Measurements from ENCODE around the gene SPATA31C2.
A peak's percentile ranks its signal among the peaks of the same experiment; 100 is the strongest.
"Not testable (repeated sequence)": the region's sequence is repeated elsewhere in the genome, so short reads cannot be mapped to it uniquely, and the experiment has no call there.

Gene SPATA31C2

DNA sequence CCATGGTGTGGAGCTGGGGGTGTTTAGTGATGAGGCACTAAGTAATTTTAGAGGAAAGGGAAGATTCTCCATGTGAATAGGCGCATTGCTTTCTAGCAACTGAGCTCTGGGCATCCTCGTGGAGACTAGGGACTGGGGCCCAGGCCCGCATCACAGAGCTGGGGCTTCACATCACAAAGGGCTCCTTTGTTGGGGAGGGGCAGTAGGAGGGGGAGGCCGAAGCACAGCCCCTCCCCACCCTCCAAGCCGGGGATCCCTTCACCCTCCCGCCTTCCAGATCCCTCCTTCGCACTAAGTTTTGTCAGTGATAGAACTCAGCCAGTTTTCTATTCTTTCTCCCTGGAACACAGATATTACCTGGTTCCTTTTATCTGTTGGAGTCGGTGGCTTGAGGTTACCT, at the start of gene SPATA31C2:
SPATA31C2 (minus strand) TSS at position 101 of the 400 bp plus-strand sequence; CDS start at position 72, 29 bp downstream.
- FAIRE-seq, result not testable (repeated sequence)

DNA sequence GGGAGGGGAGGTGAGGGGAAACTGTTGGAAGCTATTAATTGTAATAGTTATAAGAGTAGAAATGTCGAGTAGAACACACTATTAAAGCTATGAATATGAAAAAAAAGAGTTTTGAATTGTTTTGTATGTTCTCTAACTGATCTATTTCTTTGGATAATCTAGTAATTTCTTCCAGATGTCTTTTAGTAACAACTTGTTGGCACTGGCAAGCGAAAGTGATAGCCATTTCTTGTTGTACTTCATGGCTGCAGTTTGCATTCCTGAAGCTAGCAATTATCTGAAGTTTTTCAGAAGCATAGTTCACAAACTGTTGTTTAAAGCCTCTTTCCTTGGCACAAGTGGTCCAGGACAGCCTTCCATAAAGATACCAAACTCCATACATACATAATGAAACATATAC, 49.4 kb upstream of the SPATA31C2 start:
- DNase-seq (ENCODE audit: low spot score) (no peak), FAIRE-seq (no peak)

More for the DNA sequence above, at the start of gene SPATA31C2:
- DNase-seq (ENCODE audit: low spot score), result not testable (repeated sequence)

DNA sequence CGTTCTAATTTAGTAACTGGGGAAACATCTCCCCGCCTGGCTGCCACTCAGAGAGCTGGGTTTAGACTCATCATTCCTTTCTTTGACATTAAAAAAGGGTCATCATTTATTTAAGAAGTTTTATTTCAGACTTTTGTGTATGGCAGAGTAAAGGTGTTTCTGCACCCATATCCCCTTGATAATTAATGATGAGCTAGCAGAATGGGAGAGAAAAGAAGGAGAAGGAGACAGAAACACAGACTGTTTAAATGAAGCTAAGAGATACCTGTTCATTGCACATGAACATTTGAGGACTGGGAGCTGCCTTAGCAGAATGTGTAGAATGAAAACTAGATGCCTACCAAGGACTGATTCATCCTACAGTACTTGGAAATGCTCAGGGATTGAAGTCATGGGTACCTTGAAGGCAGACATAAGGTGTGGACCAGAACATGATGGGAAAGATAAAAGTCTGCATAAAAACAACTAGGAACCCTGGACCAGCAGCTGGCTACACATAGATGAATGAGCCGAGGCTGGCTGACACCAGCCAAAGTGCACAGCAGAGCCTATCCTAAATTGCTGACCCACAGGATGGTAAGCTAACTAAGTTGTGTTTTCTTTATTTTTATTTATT, 48.3 kb upstream of the SPATA31C2 start:
- FAIRE-seq (no peak), DNase-seq (ENCODE audit: low spot score) (no peak)

DNA sequence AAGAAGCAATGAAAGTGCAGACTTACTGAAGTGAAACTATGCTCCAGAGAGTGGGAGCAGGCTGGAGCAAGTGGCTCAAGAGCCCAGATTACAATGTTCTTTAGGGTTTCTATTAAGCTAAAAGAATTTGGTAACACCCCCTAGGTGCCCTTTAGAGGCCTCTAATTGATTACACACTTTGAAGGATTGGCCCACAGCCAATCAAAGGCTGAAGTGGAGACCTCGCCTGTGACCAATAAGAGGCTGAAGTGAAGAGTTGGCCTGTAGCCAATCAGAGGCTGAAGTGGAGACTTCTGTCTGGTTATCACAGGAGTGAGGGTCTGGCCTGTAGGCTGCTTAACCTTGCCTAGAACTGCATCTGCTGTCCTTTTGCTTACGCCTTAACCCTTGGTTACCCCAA, 46.7 kb upstream of the SPATA31C2 start:
- no peak for FAIRE-seq
- no peak for DNase-seq (ENCODE audit: low spot score)

DNA sequence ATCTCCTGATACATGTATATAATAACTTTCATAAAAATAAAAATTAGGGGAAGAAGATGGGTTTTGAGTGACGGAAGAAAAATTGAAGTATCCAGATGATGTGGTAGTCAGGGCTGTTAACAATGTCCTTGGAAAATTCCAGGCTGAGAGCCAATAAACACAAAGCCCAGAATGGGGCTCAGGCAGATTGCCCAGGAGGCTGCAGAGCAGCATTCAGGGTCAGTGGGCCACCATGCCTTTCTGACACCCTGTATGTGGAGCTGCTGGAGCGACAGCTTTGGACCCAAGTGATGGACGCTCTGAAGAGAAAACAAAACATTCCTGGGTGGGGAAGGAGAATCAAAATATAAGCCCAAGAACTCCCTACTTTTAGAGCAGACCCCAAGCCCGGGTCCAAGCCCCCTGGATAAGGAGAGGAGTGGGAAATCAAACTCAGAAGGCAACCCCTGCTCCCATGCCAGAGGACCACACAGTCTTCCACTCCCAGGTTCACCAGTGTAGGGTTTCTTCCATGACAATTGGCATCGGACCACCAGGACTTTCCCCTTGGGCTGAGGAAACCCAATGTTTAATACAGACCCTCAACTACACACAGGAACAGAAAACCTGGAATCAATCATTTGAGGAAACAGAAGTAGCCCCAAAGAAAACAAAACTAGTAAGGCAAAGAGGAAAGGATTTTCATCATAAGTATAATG, 45.7 kb upstream of the SPATA31C2 start:
- FAIRE-seq (no peak), DNase-seq (ENCODE audit: low spot score) (no peak)

DNA sequence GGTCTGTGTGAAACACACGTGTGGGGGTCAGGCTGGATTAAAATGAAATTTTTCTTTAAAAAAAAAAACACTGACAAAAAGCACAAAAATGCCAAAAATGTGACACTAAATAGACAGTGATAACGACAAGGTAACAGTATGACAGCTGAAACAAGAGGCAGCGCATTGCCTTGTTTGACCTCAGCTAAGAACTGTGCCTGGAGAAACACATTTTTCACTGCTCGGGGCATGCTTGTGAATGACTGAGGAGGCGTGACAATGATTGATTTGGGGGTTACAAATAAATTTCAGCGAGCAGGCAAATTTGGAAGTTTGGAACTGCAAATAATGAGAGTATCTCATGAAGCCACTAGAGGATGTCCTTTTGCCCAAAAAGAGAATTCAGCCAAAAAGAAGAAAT, 44.2 kb upstream of the SPATA31C2 start:
- no peak for FAIRE-seq

DNA sequence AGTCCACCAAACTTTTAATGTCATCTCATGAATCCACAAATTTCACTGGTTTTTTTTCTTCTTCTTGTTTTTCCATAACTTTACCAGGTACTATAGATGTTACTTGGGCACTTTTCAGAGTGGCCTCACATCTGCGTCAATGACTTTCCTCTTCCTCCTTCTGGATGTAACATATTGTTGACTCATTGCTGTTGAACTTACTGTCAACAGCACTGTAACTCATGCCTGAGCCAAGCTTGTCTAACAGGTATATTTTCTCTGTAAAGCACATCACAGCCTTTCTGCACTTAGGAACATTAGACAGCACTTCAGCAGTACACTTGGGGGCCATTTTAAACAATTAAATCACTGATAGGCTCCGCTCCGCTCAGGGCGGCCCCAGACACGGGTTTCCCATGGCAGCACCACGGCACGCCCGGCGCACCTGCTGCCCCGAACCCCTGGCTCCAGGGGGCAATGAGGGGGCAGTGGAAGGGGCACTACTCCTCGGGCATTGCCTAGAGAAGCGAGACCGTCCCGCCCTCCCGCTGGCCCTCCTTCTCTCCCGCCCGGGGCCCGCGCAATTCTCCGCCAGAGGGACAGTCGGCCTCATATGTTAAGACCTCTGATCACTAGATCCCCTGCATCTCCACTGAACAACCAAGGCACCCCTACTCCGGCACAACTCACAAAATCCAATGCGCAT, 41.9 kb upstream of the SPATA31C2 start:
- FAIRE-seq (no peak), DNase-seq (ENCODE audit: low spot score) (no peak)

More for the DNA sequence above, 44.2 kb upstream of the SPATA31C2 start:
- DNase-seq (ENCODE audit: low spot score), result no peak

DNA sequence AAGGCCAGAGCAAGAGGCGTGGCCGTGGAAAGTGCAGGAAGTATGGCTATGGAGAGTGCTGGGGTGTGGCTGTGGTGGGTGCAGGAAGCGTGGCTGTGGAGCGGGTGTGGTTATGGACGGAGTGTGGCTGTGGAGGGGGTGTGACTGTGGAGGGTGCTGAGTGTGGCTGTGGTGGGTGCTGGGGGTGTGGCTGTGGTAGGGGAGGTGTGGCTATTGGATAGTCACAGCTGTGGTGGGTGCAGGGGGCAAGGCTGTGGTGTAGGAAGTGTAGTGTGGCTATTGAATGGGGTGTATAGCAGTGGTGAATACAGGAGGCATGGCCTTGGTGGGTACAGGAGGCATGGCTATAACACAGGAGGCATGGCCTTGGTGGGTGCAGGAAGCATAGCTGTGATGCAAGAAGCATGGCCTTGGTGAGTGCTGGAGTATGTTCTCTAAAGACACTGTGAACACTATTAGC, 40.8 kb upstream of the SPATA31C2 start:
- no peak for FAIRE-seq

DNA sequence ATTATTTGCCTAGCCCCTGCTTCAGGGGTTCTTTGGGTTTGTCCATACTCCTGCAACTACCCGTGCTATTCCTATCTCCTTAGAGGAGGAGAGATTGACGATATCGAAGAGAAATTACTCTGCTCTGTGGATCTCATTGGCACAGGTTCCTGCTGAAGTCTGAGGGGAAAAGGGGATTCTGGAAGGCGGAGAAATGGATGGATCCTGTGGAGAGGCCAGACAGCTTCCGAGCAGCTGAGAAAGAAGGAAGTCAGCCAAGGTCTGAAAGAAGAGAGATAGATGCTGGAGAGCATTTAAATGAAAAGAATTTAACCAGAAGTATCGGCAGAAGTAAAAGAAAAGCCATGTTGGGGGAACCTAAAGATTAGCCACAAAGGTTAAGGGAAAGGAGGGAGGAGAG, 40.4 kb upstream of the SPATA31C2 start:
- FAIRE-seq (no peak), DNase-seq (ENCODE audit: low spot score) (no peak)

More for the DNA sequence above, 40.8 kb upstream of the SPATA31C2 start:
- DNase-seq (ENCODE audit: low spot score), result no peak

DNA sequence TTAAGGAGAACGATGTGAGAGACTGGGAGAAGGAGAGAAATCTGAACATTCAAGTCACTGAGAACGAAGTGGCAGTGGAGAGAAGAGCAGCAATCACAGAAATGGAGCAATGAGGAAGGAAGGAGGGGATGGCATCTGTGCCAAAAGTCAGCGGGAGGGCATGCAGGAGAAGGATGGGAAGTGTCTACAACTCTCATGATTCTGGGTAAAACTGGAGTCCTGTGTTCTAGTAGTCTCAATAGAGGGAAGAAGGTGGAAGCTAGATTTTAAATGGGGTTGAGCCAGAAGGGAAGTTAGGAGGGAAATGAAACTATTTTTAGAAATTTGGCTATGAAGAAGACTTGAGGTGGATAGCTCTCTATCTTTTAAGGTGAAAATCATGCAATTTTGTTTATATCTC, 39.1 kb upstream of the SPATA31C2 start:
- FAIRE-seq (no peak), DNase-seq (ENCODE audit: low spot score) (no peak)

DNA sequence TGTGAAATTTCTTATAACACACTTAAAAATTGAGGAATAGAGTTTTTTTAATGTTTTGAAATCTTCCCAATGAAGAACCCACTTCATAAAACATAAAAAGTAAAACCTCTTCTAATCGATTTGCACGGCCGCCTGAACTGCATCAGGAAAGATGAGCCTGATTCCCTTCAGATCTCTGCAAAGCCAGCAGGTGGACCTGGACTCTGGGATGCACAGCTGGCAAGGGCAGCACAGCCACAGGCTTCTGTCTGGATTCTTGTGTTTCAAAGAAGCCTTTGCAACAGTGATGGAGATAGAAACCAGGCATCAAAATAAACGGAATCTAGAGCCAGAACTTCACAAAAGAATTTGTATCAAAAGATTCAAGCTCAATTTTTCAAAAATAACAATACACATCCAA, 36.0 kb upstream of the SPATA31C2 start:
- FAIRE-seq, result no peak
- DNase-seq (ENCODE audit: low spot score), result no peak

DNA sequence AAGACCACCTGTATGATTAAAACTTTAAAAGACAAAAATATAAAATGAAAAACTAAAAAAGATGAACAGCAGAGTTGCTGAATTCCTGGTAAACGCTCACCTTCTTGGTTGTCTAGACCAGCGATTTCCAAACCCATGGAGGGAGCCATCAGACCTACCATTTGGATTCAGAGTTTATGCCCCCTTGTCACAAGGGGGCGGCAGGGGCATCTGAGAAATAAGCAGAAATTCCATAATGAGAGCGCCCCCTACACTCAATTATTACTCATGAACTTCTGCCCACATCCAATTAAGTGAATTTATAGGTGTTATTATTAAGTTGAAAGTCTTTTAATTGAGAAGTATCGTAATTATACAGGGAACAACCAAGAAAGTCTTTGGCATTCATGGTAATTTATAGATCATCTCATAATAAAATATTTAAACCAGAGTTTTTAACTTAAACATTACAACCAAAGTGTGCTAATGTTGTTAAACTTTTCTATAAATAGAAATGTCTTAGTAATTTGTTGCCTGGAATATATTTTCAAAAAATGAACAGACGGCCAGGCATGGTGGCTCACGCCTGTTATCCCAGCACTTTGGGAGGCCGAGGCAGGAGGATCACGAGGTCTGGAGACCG, 35.2 kb upstream of the SPATA31C2 start:
- DNase-seq (ENCODE audit: low spot score), result peak; percentile 68
- FAIRE-seq, result peak; percentile 81

DNA sequence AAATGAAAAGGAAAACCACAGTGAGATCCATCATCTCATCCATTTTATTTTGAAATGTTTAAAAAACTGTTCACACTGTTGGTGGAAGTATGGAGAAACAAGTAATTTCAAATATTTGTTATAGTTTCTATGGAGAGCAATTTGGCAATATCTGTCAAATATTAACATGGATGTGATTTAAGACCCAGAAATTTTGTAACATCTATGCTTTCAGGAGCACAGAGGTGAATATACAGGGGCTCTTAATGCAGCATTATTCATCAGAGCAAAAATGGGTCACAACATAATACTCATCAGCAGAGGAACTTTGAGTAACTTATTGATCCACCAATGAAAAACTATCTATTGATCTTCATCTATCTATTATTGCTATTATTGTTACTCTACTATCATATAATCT, 31.4 kb upstream of the SPATA31C2 start:
- FAIRE-seq (no peak), DNase-seq (ENCODE audit: low spot score) (no peak)

DNA sequence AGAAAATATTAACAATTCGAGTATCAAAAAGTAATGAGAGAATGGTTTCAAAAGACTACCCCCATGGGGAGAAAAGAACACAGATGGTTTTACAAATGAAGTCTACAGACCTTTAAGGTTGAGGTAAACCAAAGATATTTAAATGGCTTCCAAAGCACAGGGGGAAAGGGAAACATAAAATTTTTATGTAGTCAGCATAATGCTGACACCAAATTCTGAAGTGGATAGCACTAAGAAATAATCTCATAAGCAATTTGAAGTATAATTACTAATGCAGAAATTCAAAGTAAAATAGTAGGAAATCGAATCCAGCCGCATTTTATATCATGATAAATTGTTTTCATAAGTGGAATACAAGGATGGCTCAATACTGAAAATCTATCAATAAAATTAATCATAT, 30.3 kb upstream of the SPATA31C2 start:
- DNase-seq (ENCODE audit: low spot score) (no peak), FAIRE-seq (no peak)

DNA sequence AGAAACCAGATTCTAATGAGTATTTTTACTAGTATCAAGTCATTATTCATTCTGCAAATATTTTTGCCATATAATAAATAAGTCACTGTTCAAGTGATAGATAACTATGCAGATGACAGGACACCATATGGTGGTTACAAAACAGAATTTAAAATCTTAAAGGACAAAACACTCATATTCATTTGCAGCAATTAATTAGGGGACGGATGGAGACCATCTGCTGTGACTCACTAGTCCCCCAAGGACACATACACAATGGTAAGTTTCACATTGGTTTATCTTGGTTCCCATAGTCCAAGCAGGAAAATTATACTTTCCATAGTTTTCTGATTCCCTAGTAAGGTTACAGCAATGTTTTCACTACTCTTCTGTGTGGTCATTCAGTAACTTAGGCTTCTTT, 28.4 kb upstream of the SPATA31C2 start:
- FAIRE-seq (no peak), DNase-seq (ENCODE audit: low spot score) (no peak)

DNA sequence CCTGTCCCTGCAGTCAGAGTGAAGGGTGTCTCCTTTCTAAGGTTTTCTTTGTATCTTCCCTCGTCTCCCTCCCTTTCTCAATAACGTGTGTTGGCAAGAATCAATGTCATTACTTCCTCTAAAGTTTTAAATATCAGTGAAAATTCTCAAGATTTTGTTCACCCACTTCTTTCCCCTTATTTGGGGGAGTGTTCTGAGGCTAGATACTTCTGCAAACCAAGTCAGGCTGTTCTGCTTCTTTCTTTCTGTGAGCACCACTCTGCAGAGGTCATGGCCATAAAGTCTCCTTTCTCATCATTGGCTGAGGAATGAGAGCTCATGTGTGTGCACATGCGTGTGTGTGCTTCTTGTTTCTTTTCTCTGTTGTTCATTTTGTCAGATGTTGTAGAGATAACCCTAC, 26.6 kb upstream of the SPATA31C2 start:
- no peak for FAIRE-seq
- DNase-seq (ENCODE audit: low spot score), result no peak

DNA sequence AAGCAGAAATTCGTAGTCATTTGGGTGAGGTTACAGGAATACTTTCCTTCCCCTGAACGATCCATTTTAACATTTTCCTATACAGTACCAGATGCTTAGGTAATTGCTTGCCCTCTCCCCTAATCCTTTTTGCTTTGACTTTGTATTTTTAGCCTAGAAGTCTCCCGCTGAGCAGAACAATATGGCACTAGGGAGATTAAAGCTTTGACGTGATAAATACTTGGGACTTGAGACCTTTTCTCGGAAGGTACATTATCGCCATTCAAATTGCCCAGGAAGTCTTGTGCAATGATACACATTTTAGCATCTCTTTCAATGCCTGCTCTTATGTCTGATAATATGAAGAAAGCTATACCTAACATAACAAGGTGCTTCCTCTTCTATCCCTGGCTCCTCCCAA, 22.9 kb upstream of the SPATA31C2 start:
- no peak for FAIRE-seq
- DNase-seq (ENCODE audit: low spot score), result no peak

DNA sequence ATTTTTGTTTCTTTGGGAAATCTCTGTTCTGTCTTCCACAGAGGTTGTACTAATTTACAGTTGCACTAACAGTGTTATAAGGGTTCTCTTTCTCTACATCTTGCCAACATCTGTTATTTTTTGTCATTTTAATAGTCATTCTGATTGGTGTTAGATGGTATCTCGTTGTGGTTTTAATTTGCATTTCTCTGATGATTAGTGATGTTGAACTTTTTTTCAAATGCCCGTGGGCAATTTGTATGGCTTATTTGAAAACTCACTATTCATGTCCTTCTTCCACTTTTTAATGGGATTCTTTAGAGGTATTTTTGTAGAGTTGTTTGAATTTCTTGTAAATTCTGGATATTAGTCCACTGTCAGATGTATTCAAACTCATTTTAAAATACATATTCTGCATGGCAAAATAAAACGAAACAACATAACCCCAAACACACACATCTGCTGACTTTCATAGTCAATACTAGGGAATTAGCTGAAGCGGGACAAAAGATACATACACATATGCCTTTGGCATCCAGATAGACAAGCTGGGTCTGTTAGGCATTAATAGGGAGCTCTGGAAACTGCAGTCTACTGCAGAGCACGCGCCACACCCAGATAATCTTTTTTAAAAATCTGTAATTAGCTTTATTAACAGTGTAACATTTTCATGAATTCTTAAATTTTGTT, 5.8 kb upstream of the SPATA31C2 start:
- FAIRE-seq (no peak), DNase-seq (ENCODE audit: low spot score) (peak; percentile 2)

DNA sequence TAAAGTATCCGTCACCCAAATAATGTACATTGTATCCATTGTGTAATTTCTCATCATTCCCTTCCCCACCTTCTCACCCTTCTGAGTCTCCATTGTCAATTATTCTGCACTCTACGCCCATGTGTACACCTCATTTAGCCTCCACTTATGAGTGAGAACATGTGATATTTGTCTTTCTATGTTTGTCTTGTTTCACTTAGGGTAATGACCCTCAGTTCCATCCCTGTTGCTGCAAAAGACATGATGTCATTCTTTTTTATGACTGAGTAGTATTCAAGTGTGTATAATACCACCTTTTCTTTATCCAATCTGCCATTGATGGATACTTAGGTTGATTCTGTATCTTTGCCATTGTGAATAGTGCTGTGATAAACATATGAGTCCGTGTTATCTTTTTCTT, 4.9 kb upstream of the SPATA31C2 start:
- peak; percentile 1 for DNase-seq (ENCODE audit: low spot score)
- no peak for FAIRE-seq

DNA sequence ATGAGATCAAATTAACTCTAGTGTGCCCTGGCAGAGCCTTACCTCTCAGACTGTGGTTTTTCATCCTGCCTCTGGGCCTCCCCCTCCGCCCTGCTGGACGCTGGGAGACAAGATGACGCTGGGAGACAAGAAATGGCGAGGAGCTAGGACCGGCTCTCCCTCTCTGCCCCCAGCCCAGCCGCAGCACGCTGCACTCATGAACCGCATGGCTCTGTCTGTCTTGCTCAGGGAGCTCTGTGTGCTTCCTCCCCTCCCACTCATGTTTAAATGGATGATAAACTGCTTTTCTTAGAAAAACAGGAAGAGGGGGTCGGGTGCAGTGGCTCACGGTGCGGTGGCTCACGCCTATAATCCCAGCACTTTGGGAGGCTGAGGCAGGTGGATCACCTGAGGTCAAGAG, 4.7 kb downstream of the SPATA31C2 start:
- FAIRE-seq, result not testable (repeated sequence)

DNA sequence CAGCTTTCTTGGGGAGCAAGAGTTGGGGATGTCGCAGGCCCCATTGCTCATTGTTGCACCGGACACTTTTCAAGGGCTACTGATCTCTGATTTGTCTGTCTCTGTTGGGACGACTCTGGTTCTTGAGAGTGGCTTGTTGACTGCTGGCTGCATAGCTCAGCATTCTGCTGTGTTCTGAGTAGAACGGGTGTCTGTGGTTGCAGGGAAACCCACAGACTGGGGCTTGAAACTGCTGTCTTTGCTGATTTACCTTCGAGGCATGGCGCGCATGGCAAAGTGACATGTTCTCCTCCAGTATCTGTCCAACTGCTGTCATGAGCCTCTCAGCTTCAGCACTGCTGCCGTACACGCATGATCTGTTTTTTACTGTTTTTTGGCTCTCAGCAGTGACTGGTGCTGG, 8.7 kb downstream of the SPATA31C2 start:
- DNase-seq (ENCODE audit: low spot score); FAIRE-seq: not testable (repeated sequence)

More for the DNA sequence above, 4.7 kb downstream of the SPATA31C2 start:
- DNase-seq (ENCODE audit: low spot score), result not testable (repeated sequence)
